Measurements from ENCODE around the gene BTD. TPM values are rescaled to one million over a fixed set of nuclear protein-coding genes. Genes with fewer than 3 reads are reported as not detected.
A peak's percentile ranks its signal among the peaks of the same experiment; 100 is the strongest.
"Not testable (repeated sequence)": the region's sequence is repeated elsewhere in the genome, so short reads cannot be mapped to it uniquely, and the experiment has no call there.

BTD gene
- total RNA-seq: 19.0 TPM

GRCh38 chr3:15601399-15602145, at the start of gene BTD, which contains the start of gene HACL1:
Gene BTD (plus strand): TSS chr3:15601745. CDS start chr3:15635440, 33,695 bp downstream.
Gene HACL1 (minus strand): TSS chr3:15601569. CDS start chr3:15601463, 106 bp downstream.
- DNase-seq: no peak

- no peak for DNase-seq
Measured at GRCh38 chr3:15551902-15552301, 49.6 kb upstream of the BTD start.

GRCh38 chr3:15553749-15554148, 47.8 kb upstream of the BTD start:
- no peak for DNase-seq

GRCh38 chr3:15556512-15556911, 45.0 kb upstream of the BTD start:
- no peak for DNase-seq

GRCh38 chr3:15557511-15557946, 44.0 kb upstream of the BTD start:
- DNase-seq: peak; percentile 40

- no peak for DNase-seq
Measured at GRCh38 chr3:15558581-15558980, 43.0 kb upstream of the BTD start.

- DNase-seq: no peak
Measured at GRCh38 chr3:15562560-15562959, 39.0 kb upstream of the BTD start.

GRCh38 chr3:15563190-15563589, 38.4 kb upstream of the BTD start:
- no peak for DNase-seq

- DNase-seq: no peak
Measured at GRCh38 chr3:15572138-15572537, 29.4 kb upstream of the BTD start.

GRCh38 chr3:15575446-15575845, 26.1 kb upstream of the BTD start:
- no peak for DNase-seq

- no peak for DNase-seq
Measured at GRCh38 chr3:15576475-15576874, 25.1 kb upstream of the BTD start.

GRCh38 chr3:15578289-15578867, 23.2 kb upstream of the BTD start:
- no peak for DNase-seq

GRCh38 chr3:15579051-15579450, 22.5 kb upstream of the BTD start:
- DNase-seq: peak; percentile 1

- no peak for DNase-seq
Measured at GRCh38 chr3:15581471-15582394, 19.8 kb upstream of the BTD start.

- no peak for DNase-seq
Measured at GRCh38 chr3:15585111-15585845, 16.3 kb upstream of the BTD start.

GRCh38 chr3:15591242-15591641, 10.3 kb upstream of the BTD start:
- no peak for DNase-seq

GRCh38 chr3:15591928-15592327, 9.6 kb upstream of the BTD start:
- no peak for DNase-seq

GRCh38 chr3:15592968-15593367, 8.6 kb upstream of the BTD start:
- DNase-seq: no peak

GRCh38 chr3:15595955-15596354, 5.6 kb upstream of the BTD start:
- DNase-seq: no peak

GRCh38 chr3:15601046-15601398, 523 bp upstream of the BTD start:
- no peak for DNase-seq

- DNase-seq: no peak
Measured at GRCh38 chr3:15602146-15602536, 596 bp downstream of the BTD start.

- not testable (repeated sequence) for DNase-seq
Measured at GRCh38 chr3:15602816-15603215, 1.3 kb downstream of the BTD start.
